Urothelium cell line (cell line): Measurements from ENCODE around the gene ESYT2.

Experiments used
- DNase-seq: peaks from one replicate; pipeline ENCODE4 v3.0.0; 2011; ENCODE audit warnings: low spot score, mixed read lengths
- FAIRE-seq: peaks from 2 replicates; lab custom pipeline; 2011; peaks lifted over from hg19 to GRCh38; lab: Jason Lieb, UNC

Gene ESYT2

DNA sequence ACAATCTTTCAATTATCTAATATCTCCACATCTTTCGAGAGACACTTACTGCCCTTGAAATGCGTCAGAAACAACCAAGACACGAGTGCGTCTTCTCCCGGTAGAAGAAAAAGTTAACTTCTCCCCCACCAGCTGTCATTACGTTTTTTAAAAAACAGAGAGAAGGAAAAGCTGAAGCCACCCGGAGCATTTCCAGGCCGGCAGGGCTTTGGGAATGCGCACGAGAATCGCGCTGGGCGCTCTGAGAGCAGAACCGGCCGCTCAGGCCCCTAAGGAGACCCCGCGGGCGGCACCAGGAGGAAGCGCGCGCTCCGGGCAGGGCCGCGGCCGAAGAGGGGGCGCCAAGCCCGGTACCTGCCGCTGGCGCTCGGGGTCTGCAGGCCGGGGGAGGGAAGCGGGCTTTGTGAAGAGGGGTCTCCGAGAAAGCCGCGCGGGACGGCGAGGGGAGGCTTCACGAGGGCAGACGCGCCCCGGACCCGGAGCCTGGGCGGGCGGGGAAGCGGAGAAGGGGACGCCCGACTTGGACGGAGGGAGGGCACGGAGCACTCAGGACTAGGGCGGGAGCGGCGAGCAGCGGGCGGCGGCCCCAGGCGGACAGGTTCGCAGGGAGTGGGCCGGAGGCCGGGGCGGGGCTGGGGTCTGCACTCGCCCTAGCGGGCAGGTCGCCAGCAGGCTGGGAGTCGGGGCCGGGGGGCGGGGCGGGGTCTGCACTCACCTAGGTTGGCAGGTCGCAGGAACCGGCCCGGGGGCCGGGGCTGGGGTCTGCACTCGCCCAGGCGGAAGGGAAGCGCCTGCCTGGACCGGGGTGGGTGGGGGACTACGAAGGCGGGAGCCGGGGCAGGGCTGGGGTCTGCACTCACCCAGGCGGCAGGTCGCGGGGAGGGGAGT, 932 bp downstream of the ESYT2 start:
- DNase-seq = peak; percentile 14

GRCh38 chr7:158827411-158828132, 1.7 kb downstream of the ESYT2 start:
- no peak for DNase-seq

More for the DNA sequence above, 932 bp downstream of the ESYT2 start:
- no peak for FAIRE-seq

GRCh38 chr7:158825628-158826289, 3.5 kb downstream of the ESYT2 start:
- no peak for DNase-seq

More at GRCh38 chr7:158827411-158828132, 1.7 kb downstream of the ESYT2 start:
- FAIRE-seq = no peak

DNA sequence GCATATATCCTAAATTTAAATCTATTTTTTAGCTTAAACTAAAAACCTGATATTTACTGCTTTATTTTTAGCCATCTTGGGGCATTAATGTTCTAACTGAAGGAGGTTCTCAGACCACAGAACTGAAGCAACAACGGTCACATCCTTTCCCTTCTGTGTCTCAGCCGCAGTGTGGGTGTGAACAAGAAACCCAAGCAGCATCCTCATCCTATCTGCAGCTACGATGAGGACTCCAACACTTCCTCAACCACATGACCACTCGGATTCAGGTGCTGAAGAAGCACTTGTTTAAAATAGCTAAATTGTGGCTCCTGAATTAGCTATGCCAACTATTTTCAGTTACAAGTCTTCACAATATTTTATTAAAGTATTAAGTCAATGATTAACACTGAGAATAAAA, 5.3 kb downstream of the ESYT2 start:
- DNase-seq (no peak), FAIRE-seq (no peak)

More at GRCh38 chr7:158825628-158826289, 3.5 kb downstream of the ESYT2 start:
- no peak for FAIRE-seq

GRCh38 chr7:158821171-158822031, 7.9 kb downstream of the ESYT2 start:
- no peak for FAIRE-seq
- DNase-seq = peak; percentile 60

GRCh38 chr7:158820656-158821055, 8.7 kb downstream of the ESYT2 start:
- FAIRE-seq (no peak), DNase-seq (no peak)

GRCh38 chr7:158819571-158820203, 9.6 kb downstream of the ESYT2 start:
- no peak for FAIRE-seq
- no peak for DNase-seq

DNA sequence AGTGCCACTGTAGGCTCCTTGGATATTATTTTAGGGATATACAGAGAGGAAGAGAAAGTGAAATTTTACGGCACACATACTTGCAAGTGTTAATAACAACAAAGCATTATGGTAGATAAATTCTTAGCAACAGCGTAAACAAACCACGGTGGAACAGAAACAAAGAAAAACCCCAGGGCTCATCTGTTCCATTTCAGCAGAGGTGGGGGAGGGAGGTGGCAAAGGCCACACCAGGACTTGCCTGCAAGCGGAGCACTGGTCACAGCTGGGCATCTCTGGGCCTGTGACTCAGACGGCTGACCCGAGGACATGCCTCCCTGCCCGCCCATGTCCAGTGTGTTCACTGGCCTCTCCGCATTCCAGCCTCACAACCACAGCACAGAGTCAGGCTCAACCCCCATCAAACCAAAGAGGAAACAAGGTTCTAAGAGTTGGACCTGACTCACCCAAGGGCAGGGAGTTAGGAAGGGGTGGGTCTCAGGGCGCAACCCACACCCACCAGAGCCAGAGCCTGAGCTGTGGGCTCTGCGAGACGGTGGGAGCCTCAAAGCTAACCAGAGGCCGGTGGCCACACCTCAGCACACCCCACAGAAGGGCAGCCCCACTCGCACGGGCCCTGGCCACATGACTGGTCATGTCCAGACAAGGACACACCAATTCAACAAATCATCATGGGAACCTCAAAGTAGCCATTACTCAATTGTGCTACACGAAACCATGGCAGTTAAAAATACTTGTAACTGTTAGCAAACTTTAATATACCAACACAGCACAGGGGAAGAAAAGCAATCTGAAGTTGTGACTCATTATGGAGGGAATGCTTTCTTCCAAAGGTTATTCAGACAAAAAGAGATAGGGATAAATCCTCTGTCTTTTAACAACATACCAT, 10.7 kb downstream of the ESYT2 start:
- DNase-seq = peak; percentile 76
- no peak for FAIRE-seq

DNA sequence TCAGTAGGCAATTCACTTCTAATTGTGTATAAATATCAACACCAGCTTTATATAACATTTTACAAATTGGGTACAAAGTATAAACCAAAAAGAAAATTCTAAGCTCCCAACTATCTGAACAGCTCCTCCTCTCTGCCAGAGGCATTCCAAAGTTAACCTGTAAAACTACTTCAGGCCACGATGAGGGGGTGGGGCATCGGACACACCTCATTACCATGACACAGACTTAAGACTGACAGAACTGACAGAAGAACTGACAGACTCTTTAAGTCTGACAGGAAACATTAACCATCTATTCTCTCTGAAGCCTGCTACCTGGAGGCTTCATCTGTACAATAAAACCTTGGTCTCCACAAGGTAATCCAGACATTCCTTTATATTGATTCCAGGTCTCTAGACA, 12.3 kb downstream of the ESYT2 start:
- no peak for FAIRE-seq
- no peak for DNase-seq

GRCh38 chr7:158816271-158816670, 13.0 kb downstream of the ESYT2 start:
- DNase-seq (no peak), FAIRE-seq (no peak)

DNA sequence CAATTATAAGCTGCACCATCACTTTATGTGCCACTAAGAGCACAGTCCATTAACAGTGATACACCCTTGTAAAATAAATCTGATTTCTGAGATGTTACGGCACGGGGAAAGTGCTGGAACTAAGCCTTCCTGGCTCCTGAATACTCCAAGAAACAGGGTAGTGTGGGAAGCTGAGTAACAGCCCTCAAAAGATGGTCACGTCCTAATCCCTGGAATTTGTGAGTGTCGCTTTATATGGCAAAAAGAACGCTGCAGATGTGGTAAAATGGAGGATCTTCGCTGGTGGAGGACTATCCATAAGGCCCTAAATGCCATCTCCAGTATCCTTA, 13.5 kb downstream of the ESYT2 start:
- no peak for FAIRE-seq
- DNase-seq = no peak

DNA sequence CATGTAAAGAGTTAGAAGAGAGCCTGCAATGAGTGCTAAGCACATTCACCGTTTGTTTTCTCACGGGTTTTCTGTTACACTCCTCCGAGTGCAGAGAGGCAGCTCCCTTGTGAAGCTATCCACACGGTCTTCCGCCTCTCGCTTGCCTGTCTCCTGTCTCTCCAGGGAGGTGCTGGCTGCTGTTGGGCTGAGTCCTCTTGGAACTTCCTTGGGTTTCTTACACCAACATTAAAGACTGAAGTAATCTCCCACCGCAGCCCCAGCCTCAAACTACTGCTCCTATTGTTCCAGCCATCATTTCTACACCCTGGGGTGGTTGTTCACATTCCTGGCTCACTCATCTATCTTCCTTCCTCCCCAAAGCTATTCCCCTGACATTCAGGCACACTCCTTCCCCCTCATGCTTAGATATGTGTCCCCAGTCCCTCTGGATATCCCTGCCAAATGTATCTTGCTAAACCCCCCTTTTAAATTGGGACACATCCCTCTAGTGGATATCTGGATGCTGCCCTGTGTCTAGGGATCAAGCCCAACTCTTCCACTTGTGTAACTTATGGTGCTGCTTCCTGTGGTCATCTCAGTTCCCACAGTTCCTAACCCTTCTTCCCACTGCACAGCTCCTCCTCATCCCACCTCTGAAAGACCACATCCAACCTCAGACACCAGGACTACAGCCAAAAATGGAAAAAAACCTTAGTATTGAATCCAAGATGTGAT, 14.1 kb downstream of the ESYT2 start:
- DNase-seq (no peak), FAIRE-seq (no peak)

DNA sequence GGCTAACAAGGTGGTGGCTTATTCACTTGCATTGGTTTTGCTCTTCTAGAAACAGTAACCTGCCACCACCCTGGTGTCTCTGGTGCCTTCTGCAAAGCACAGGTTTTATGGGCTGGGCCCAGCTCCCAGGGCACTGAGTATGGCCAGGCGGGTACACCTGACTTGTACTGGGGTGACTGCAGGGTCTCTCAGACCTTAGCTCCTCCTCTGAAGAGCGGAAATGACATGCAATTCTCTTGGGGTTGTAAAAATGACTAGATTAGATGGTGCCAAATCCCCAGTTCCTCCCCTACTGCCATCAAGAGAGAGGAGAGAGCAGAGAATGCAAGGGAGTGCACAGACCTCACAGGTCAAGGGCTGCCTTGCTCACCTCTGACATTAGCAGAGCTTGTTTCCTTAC, 14.7 kb downstream of the ESYT2 start:
- FAIRE-seq (no peak), DNase-seq (no peak)

- no peak for FAIRE-seq
Observed at GRCh38 chr7:158812684-158813083, 16.6 kb downstream of the ESYT2 start.

GRCh38 chr7:158811894-158812293, 17.4 kb downstream of the ESYT2 start:
- DNase-seq (no peak), FAIRE-seq (no peak)

More at GRCh38 chr7:158812684-158813083, 16.6 kb downstream of the ESYT2 start:
- DNase-seq = no peak

DNA sequence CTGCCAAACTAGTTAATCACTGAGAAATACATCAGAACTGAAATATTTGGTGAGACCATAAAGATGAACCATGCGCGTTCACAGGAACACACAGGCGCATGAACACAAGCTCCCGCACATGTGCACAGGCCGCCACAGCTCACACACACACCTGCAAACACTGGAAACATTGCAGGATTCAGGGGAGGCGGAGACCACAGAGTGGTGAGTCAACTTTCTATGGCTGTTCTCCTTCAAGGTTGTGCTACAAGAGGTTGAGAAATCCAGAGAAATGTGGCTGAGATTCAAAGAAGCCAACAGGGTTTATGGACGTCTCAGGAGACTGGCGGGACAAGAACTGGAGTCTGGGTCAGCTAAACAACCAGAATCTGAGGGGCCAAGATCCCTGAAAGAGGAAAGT, 17.8 kb downstream of the ESYT2 start:
- FAIRE-seq (no peak), DNase-seq (no peak)

DNA sequence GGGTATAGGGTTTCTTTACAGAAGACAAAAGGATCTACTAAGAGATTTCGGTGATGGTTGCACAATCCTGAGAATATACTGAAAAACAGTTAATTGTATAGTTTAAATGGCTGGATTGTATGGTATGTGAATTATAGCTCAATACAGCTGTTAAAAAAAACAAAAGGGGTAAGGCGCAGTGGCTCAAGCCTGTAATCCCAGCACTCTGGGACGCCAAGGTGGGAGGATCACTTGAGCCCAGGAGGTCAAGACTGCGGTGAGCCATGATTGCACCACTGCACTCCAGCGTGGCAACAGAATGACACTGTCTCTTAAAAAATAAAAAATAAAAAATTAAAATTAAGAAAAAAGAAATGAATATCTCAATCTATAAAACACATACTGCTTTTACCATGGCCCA, 18.5 kb downstream of the ESYT2 start:
- DNase-seq (no peak), FAIRE-seq (no peak)

- DNase-seq = no peak
Observed at GRCh38 chr7:158809596-158809995, 19.7 kb downstream of the ESYT2 start.

GRCh38 chr7:158808126-158808525, 21.2 kb downstream of the ESYT2 start:
- no peak for DNase-seq
- FAIRE-seq = no peak

More at GRCh38 chr7:158809596-158809995, 19.7 kb downstream of the ESYT2 start:
- FAIRE-seq = no peak
